Astrocyte of the hippocampus (primary cell): ENCODE measurements around the gene ACSS1.

ENCODE experiments used
- DNase-seq: peaks from one replicate; pipeline ENCODE4 v3.0.0; 2011; ENCODE audit warnings: low read depth, low spot score

ACSS1 gene

DNA sequence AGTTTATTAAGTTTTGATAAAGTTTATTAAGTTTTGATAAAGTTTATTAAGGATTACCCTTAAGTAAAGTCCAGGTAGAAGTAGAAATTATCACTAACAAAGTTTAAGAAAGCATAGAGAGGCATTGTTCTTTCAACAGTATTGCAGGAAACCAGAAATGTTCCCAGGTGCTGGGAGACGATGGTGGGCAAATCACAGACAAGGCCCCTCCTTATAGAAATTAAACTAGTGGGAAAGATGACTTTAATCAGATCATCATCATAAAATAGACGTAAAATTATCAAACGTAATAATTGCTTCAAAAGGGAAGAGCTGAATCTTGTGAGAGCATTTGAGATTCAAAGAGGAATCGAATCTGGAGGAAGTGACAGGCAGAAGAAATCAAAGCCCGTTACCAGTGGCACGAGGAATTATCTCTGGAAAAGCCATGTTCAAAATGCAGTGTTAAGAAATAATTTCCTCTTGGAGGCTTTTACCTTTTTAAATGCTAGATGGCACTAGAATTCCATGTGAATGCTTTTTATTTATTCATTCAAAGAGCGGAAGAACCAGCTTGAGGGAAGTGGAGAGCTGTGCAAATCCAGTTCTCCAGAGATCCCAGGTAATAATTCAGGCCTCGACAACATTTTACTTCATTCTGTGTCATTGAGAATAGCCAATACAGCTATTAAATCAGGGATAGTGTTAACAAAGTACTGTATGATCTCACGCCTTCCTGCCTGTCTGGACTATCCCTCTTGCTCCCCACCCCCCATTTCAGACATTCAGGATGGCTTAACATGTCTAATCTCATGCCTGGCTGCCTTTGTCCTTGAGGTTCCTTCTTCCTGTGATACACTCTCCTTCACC, 64.4 kb downstream of the ACSS1 start:
- DNase-seq, result peak; percentile 54

DNA sequence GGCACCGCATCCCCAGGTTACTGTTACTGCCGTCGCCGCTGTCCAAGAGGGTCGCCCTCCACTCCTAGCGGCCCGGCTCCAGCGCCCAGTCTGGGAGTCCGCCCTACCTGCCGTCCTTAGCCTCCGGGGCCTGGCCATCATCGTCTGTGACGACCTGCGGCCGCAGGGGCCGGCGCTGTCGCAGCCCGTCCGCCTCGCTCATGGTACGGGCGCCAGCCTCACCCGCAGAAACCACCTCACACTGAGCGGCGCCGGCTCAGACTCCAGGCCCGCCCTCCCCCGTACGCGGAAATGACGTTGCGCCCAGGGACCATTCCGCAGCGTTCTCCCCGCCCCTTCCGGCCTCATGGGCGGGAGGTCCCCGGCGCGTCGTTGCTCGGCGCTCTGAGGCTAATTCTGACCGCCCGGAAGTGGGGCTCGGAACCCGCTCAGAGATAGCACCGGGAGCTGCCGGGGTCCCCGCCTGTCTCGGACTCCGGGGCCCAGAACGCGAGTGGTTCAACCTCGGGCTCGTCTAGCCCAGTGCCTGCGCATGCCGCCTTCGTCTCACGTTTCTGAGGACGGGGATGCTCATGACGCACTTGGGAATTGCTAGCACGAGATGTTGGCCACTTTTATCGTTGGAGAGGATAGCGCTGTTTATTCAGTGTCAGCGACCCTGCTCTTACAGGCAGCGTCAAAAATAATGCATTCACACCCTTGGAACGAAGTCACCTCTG, 65.3 kb downstream of the ACSS1 start, which contains the start of gene APMAP:
APMAP (minus strand) TSS at position 265 of the 719 bp plus-strand sequence; CDS start at position 202, 63 bp downstream.
- DNase-seq, result peak; percentile 98

DNA sequence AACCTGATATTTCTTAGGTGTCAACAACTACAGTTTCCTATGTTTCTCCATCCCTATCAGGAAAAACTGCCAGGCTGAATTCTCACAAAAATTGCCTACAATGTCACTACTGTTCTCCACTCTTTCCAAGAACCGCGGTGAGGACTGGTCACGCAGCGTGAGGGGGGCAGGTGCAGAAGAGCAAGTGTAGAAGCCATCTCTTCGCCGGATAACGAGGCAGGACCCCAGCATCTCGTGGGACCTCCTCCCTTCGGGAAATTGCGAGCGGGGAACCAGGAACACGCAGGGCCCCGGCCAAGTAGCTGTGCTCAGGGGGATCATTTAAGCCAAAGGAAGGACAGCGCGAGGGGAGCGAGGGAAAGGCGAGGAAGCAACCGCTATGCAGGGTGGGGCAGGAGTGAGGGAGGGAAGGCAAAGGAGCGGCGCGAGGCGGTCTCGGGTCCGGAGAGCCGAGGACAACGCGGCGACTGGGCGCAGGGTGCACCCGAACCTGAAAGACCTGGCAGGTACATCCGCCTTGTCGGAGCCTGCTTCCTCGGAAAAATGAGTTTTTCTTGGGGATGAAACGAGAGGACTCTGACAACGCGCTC, 65.9 kb downstream of the ACSS1 start:
- peak; percentile 45 for DNase-seq

DNA sequence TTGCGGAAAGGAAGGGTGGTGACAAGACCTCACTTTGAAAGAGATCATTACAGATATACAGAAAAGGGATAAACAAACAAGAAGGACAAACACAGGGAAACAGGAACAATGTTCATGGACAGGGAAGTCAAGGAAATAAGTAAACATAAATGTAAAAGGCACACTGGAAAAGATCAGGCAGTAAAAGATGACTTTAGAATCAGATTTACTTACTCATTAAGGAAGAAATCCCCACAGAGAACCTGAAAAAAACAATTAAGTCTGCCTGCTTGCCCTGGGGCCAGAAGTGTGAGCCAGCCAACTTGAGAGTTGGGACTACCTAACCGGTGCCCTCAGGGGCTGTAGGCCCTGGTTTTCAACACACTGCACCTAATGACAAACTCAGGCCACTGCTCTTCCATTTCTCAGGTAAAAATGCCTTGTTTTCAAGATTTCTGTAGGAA, 67.1 kb downstream of the ACSS1 start:
- DNase-seq, result no peak

DNA sequence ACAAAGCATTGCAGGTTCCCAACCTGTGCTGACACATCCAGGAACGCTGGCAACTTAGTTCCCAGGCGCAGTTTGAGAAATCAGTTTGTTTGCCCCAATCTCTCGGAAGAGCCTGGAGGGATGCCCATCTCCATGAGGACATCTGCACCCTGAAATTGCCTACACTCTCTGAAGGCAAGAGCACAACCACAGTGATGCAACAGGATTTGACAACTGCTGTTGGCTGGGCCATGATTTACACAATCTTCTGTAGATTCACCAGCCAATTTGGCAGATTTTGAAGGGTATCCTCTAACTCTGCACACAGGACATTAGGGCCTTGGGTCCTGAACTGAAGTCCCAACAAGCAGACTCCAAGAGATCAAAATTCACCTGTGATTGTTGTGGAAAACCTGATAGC, 68.8 kb downstream of the ACSS1 start:
- DNase-seq, result no peak

DNA sequence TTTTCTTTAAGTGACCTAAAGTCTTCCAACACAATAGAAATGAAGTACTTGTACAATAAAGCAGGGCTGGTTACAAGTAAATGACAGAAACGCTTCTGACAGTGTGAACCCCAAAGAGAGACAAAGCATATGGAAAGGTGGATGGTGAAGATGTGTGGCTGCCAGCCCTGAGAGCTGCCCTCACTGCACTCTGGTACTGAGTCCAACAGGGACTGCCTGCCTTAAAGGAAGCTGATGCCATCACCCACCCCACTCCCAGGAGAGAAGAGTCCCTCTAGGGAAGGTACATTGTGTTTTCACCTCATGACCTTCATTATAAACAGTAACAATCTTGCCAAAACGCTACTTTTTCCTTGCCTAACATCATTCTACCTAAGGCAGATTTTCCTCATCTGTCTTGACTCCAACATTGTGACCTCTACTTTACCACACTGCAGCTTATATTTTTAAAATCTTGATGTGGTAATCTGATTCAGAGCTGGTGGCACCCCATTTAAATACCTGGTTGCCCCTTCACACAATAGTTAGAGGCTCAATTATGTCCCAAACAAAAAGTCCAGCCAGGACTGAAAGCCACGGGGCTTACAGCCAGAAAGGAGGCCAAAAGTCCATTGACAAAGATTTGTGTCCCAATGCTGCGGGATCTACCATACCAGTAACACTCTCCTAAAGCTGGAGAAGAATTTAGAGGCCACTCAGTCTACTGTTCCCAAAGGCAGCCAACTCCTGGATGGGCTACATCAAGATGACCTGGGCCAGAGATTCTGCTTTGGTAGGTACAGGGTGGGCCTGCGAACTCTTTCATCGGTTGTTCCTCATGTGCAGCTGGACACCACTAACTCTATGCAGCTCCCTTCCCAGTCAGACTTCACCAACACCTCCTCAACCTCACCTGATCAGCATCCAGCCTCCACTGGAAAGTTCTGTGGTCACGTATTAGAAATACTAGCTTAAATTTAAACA, 69.8 kb downstream of the ACSS1 start:
- no peak for DNase-seq

DNA sequence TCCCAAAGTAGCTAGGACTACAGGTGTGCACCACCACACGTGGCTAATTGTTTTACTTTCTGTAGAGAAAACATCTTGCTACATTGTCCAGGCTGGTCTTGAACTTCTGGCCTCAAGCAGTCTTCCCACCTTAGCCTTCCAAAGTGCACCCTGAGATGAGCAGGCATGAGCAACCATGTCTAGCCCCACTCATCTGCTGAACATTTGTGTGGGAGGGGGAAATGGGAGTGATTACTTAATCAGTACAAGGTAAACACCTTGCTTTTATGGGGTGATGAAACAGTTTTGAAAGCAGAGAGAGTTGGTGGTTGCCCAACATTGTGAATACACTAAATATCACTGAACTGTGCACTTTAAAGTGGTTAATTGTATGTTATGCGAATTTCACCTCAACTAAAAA, 70.7 kb downstream of the ACSS1 start:
- no peak for DNase-seq

DNA sequence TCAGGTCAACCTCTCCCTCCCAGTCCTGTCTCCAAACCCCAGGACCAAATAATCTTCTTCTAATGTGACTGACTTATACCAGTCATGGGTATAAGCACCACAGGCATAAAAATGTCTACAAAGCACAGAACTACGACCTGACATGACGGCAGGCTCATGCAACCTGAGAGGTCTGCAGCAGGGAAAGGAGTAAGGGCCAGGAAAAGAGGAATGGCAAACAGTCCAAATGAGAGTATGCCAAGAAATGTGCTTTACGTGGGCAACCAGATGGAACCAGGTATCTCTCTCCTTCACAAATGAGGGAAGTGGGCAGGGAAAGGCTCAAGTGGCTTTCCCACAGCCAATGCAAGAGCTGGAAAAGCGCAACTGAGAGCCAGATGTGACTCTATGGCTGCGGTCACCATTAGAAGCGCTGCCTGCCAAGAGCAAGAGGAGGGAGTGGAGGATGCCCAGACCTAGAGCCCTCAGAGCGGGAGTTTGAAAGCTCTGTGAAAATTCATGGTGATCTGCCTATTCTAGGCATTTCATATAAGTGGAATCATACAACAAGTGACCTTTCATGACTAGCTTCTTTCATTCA, 71.4 kb downstream of the ACSS1 start:
- DNase-seq, result no peak

DNA sequence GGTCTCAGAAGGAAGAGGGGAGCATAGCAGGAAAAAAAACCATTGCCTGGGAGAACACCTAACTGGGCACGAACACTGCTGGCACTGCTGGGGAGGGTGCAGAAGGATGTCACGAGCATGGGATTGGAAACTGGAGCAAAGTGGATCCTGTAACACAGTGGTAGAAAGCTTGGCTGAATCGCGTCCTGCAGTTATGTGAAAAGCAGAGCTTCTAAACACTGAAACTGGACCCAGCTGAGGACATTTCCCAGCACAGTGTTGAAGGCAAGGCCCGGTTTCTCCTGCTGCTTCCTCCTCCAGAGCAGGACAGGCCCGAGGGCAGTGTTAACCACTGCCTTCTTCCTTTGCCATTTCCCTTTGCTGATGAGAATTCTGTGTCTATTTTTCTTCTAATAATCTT, 72.1 kb downstream of the ACSS1 start:
- no peak for DNase-seq

DNA sequence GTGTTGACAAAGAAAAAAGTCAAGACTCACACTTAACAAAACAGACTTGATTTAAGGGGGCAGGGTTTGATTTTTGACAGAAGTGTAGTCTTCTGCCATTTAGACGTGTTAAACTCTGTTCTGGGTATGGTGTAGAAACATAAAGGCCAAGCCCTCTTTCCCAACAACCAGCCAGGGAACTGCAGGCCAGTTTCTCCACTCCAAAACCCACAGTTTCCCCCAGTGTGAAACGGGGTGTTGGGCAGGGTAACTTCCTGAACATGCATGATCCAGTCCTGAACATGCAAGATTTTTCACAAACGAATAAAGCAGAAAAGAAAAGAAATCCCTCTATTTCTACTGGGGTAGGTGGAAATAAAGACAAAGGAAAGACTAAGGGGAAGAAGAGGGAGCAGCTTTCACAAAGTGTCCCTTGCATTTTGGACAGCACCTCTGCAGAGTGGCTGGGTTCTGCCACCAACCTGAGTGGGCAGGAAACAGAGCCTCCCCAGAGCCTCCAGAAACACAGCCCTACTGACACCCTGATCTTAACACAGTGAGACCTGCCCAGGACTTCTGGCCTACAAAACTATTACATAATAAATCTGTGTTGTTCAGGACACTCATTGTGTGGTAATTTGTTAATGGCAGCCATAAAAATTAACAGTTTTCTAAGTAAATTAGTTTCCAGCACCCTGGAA, 72.8 kb downstream of the ACSS1 start:
- no peak for DNase-seq

DNA sequence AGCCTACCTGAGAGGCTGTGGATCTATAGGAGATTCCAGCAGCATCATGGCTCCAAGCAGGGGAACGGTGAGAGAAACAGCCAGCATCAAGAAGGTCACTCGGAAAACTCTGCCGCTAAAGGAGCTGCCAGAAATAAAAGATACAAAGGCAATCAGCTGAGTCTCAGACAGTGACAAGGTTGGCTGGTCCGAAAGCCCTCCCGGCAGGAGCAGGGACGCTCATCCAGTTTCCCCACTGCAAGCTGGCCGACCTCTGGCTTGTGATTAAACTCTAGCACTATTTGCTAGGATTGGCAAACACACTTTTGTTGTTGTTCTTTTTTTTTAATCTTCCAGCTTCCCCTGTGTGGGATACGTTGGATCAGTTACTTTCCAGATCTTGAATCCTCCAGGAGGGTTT, 74.0 kb downstream of the ACSS1 start:
- DNase-seq, result no peak

DNA sequence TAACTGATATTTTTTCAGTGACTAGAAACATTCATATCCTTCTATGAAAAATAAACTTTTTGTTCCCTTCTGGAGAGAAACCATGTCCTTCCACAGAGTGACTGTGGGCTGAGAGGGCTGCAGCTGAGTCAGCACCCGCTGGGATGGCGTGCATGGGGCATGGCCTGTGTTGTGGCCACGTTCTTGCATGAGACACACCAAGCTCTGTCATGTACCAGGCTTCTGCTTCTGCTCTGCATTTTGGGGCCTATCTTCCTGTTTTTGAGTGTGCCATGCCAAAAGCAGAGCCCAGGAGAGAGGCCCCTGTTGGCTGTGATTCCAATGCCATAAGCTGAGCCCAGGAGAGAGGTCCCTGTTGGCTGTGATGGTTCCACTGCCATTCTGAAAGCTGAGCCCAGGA, 76.1 kb downstream of the ACSS1 start:
- DNase-seq, result no peak

DNA sequence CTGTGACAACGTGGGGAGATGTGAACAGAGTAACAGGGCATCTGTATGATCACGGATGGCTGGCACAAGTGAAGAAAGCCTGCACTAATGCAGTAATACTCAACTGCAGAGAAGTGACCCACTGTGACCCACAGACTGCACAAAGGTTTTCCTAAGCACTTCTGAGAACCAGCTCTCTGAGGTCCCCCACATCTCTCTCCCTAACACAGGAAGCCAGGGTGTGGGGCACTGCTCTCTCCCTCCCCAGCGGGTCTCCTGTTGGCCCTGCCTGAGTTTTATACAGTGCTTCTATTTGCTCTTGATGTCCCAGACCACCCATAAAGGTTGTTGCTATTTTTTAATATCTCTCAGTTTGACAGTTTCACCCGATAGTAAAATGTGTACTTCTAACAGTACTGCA, 76.7 kb downstream of the ACSS1 start:
- DNase-seq, result no peak

DNA sequence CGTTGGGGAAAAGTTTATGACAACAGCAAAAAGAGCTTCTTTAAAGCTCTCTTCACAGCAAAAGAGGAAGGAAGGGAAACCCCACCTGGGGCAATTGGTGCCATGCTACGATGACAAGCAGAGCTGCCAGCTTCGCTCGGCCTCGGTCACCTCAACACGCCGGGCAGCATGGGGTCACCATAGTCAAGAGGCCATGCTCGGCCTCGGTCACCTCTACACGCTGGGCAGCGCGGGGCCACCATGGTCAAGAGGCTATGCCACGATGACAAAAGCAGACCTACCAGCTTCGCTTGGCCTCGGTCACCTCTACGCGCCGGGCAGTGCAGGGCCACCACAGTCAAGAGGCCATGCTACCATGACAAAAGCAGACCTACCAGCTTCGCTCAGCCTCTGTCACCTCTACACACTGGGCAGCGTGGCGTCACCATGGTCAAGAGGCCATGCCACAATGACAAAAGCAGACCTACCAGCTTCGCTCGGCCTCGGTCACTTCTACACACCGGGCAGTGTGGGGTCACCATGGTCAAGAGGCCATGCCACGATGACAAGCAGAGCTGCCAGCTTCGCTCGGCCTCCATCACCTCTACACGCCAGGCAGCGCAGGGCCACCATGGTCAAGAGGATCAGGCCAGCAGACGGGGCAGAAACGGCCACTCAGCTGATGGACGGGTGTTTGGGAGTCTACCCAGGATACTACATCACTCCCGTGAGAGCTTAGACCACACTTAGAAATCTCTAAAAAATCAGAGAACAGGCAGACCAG, 77.5 kb downstream of the ACSS1 start:
- DNase-seq, result no peak

DNA sequence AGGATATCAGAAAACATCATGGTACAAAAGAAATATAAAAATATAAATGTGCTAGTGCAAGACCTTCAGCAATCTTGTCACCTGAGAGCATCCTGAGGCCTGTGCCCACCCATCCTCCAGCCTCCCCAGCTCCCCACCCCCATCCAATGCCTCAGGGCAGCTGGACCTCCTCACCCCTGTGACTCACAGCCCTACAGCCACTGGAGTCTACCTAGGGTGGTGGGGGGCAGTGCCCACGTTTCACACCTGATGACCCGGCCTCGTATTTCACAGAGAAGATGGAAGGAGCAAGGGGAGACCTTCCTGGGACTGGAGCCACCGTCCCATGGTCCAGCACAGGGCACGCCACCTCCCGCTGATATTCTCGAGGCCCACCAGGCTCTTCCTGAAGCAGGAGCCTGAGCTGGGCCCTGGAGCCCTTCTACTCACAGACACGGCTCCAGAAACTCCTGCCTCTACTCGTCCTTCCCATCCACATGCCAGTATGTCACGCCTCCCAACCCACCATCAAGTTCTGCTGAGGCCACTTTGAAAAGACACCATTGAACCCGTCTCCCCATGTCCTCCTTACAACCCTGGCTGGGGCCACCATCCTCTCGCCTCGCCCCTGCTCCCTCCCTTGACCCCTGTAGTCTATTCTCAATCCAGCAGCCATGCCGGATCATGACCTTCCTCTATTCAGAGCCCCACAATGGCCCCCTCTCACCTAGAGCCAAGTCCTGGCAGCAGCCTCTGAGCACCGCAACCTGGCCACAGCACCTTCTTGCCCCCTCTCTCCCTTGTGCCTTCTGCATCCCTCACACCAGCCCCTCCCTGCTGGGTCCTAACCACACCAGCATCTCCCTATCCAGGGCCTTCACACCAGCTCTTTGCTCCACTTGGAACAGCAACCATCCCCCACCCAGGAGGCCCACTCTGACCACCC, 78.6 kb downstream of the ACSS1 start:
- DNase-seq, result no peak

DNA sequence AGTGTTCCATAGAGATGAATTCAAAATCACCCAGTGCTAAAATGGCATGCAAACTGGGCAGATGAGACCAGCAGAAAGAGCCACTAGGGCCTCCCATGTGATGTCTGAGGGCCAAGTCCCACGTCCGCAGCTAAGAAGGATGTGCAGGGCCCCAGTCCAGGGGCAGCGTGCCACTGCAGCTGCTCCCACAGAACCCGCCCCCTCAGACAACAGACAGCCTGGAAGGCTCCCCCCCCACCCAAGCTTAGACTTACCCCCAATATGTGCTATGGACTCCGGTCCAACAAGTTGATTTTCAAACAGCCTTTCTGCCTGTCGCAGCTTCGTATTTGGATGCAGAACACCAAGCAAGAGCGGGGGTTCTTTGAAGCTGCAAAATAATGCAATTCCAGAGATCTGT, 79.4 kb downstream of the ACSS1 start:
- DNase-seq, result no peak

DNA sequence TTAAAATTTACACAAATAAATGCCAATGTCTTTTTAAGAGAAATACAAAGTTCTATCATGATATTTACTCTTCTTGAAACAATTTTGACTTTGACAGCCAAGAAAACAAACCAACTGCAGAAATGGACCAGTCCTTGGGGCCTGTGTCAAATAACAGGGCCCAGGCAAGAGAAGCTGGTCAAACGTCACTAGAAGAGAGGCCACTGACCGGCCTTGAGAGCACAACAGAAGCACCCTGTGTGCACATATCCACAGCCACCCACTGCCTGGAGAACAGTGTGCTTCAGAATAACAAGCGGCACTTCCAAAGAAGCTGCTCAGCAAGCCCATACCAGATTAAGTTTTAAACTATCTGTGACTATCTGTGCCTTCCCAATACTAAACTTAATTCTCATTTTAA, 80.1 kb downstream of the ACSS1 start:
- DNase-seq, result no peak

DNA sequence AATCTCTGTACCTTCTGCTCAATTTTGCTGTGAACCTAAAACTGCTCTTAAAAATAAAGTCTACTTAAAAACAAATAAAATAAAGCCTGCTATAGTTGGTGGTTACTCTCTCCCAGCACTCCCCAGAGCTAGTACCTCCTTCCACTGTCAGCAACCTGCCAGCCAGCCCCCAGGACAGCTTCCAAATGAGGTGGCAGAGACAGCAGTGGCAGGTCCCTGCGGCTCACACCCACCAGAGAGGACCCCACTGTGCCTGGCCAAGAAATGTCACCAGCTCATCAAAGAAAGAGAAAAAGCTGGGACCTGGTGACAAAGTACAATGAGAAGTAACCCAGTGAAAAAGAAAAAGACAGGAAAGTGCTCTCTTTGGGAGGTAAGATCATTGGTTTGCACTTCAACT, 80.6 kb downstream of the ACSS1 start:
- no peak for DNase-seq

DNA sequence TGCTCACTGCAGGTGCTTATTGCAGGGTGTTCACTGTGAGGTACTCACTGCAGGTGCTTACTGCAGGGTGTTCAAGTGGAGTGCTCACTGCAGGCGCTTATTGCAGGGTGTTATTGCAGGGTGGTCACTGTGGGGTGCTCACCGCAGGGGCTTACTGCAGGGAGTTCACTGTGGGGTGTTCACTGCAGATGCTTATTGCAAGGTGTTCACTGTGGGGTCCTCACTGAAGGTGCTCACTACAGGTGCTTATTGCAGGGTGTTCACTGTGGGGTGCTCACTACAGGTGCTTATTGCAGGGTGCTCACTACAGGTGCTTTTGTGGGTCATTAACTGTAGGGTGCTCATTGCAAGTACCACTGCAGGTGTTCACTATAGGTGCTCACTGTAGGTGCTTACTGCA, 85.6 kb downstream of the ACSS1 start:
- DNase-seq, result no peak
